Muscle of leg (tissue), 11 donors: ENCODE measurements around the gene GSTO2. TPM values are rescaled to one million over a fixed set of nuclear protein-coding genes. Genes with fewer than 3 reads are reported as not detected.

ENCODE experiments used
- DNase-seq: peaks from one replicate; pipeline ENCODE4 v3.0.0; 2013
- H3K27ac ChIP-seq: one replicate; pipeline ENCODE4 v1.5.1; 2013; ENCODE audit warnings: mild to moderate bottlenecking, low read length, control low read depth
- H3K27me3 ChIP-seq: one replicate; pipeline ENCODE4 v1.6.1; 2013; ENCODE audit warnings: low read length; ENCODE audit not compliant: control insufficient read depth, insufficient read depth
- H3K36me3 ChIP-seq: one replicate; pipeline ENCODE4 v1.6.1; 2013; ENCODE audit warnings: low read length; ENCODE audit not compliant: control insufficient read depth, insufficient read depth
- H3K4me1 ChIP-seq: one replicate; pipeline ENCODE4 v1.6.1; 2013; ENCODE audit warnings: low read length; ENCODE audit not compliant: control insufficient read depth, insufficient read depth
- H3K4me3 ChIP-seq: one replicate; pipeline ENCODE4 v1.5.1; 2013; ENCODE audit warnings: low read length, control low read depth
- H3K9me3 ChIP-seq: replicated peaks from 2 replicates; pipeline ENCODE4 v1.6.1; 2013; ENCODE audit warnings: low read depth, low read length; ENCODE audit not compliant: control insufficient read depth
- WGBS: methylation state at CpG from one replicate; pipeline ENCODE4 v1.1.5; 2013; ENCODE audit warnings: missing lambda C conversion rate; ENCODE audit not compliant: insufficient coverage; 5-methylcytosine and 5-hydroxymethylcytosine counted together
- polyA plus RNA-seq, 8 donors: library from polyadenylated mRNA; unstranded; fragments of 120-200 nt; gene quantifications; one replicate each; pipeline versions ENCODE4 v1.2.1 to v1.2.3, GENCODE V29; 2013; ENCODE audit warnings: inconsistent platforms in 1 of 8, low replicate concordance in 1 of 8; ENCODE audit not compliant: insufficient read length in 8 of 8, insufficient read depth in 1 of 8
- total RNA-seq: library from RNA; stranded (reverse); fragments of 120-200 nt; gene quantifications from one replicate; pipeline ENCODE4 v1.2.4, GENCODE V29; 2013

GSTO2 gene
- total and polyA plus RNA-seq, 9 donors: 0.33 to 2.9 (median 0.84) TPM

DNA sequence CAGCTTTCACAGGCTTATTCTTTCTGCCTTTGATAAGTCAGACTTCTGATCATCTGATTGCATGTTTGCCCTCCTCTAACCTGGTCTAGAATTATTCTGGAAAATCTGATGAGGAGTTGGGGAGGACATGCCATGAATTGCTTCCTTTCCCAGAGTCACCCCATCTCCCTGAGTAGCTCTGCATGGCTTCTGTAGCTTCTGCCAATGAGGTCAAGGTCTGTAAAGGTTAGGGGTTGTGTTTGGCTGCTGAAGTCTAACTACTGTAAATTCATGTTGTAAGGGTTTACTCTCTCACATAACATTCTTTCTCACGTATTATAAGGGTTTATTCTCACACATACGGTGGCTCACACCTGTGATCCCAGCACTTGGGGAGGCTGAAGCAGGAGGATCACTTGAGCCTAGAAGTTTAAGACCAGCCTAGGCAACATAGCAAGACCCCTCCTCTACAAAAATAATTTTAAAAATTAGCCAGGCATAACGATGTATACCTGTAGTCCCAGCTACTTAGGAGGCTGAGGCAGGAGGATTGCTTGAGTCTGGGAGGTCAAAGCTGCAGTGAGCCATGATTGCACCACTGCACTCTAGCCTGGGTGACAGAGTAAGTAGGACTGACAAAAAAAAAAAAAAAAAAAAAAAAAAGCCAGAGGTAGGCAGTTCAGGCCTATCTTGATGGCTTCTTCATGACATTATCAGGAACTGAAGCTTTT, 10.7 kb downstream of the GSTO2 start:
- no CpG with 5 or more reads among the region's 3 CpGs for WGBS
- peaks cover 9% of the 10 kb centered on the region for H3K27me3 ChIP-seq
- H3K27ac ChIP-seq: no peak overlapping the region
- H3K9me3 ChIP-seq: no peaks in the 10 kb centered on the region
- no peak for DNase-seq
- H3K4me3 ChIP-seq: no peak overlapping the region
- no peaks in the 10 kb centered on the region for H3K36me3 ChIP-seq
- H3K4me1 ChIP-seq: no peaks in the 10 kb centered on the region

DNA sequence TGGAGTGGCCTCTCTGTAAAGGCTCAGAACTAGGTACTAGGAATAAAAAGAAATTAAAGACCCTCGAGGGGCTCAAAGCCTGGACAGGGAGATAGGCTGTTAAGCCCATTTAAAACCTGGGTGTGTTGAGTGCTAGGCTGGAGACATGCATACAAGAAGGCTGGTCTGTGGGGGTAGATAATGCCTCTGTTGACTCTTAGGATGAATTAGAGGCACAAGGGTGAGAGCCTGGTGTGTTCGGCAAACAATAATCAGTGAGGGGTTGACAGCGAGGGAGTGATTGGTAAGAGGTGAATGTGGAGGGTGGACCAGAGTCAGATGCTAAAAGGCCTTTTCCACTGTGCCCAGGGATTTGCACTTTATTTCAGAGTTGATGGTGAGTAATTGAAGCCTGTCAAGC, 12.7 kb downstream of the GSTO2 start:
- Histone ChIP-seq H3K4me1 (no peaks in the 10 kb centered on the region), H3K9me3 (no peaks in the 10 kb centered on the region), H3K27ac (no peak overlapping the region), H3K27me3 (no peaks in the 10 kb centered on the region), H3K4me3 (no peak overlapping the region), H3K36me3 (no peaks in the 10 kb centered on the region)
- 83% methylated on average over 3 of the region's 3 CpGs for WGBS
- no peak for DNase-seq

GRCh38 chr10:104284846-104285245, 15.9 kb downstream of the GSTO2 start:
- Histone ChIP-seq H3K9me3 (no peaks in the 10 kb centered on the region), H3K27ac (no peak overlapping the region), H3K36me3 (no peaks in the 10 kb centered on the region), H3K27me3 (no peaks in the 10 kb centered on the region), H3K4me3 (no peak overlapping the region), H3K4me1 (no peaks in the 10 kb centered on the region)
- DNase-seq: no peak
- 65% methylated on average over 5 of the region's 7 CpGs for WGBS

- no peak overlapping the region for H3K27ac ChIP-seq
- 80% methylated on average over 1 of the region's 2 CpGs for WGBS
- no peaks in the 10 kb centered on the region for H3K9me3 ChIP-seq
- no peaks in the 10 kb centered on the region for H3K36me3 ChIP-seq
- no peak for DNase-seq
- H3K4me1 ChIP-seq: no peaks in the 10 kb centered on the region
- no peak overlapping the region for H3K4me3 ChIP-seq
- H3K27me3 ChIP-seq: peaks cover 3% of the 10 kb centered on the region
Observed at GRCh38 chr10:104286939-104287338, 18.0 kb downstream of the GSTO2 start.

- H3K9me3 ChIP-seq: no peaks in the 10 kb centered on the region
- WGBS: no CpG with 5 or more reads among the region's 1 CpG
- no peaks in the 10 kb centered on the region for H3K4me1 ChIP-seq
- no peak for DNase-seq
- no peak overlapping the region for H3K27ac ChIP-seq
- H3K27me3 ChIP-seq: peaks cover 3% of the 10 kb centered on the region
- no peak overlapping the region for H3K4me3 ChIP-seq
- H3K36me3 ChIP-seq: no peaks in the 10 kb centered on the region
Observed at GRCh38 chr10:104288355-104288754, 19.4 kb downstream of the GSTO2 start.

GRCh38 chr10:104291439-104291951, 22.5 kb downstream of the GSTO2 start:
- H3K4me3 ChIP-seq: no peak overlapping the region
- no peaks in the 10 kb centered on the region for H3K36me3 ChIP-seq
- no peaks in the 10 kb centered on the region for H3K9me3 ChIP-seq
- H3K27ac ChIP-seq: no peak overlapping the region
- WGBS: 0% methylated on average over 16 of the region's 26 CpGs
- H3K27me3 ChIP-seq: peaks cover 3% of the 10 kb centered on the region
- H3K4me1 ChIP-seq: no peaks in the 10 kb centered on the region
- DNase-seq: peak; percentile 95

DNA sequence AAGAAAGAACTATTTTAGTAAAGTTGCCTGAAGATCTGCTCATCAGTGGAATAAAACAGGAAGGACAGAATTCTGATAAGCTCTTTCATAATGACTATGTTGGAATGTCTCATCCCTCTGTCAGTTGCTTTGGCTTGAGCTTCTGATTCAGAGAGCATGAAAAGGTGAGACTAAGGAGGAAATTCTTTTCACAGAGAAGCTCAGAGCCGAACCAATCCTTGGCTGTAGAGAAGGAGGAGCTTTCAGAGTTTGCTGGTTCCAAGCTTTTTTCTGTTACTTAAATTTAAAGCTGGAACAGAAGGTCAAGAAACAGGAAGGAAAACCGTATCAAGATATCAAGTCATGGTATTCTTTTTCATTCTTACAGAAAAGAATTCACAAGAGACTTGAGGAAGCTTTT, 24.0 kb downstream of the GSTO2 start:
- Histone ChIP-seq H3K36me3 (no peaks in the 10 kb centered on the region), H3K27me3 (peaks cover 3% of the 10 kb centered on the region), H3K27ac (no peak overlapping the region), H3K4me3 (no peak overlapping the region), H3K9me3 (no peaks in the 10 kb centered on the region), H3K4me1 (no peaks in the 10 kb centered on the region)
- WGBS: 14% methylated on average over 1 of the region's 2 CpGs
- DNase-seq: no peak

DNA sequence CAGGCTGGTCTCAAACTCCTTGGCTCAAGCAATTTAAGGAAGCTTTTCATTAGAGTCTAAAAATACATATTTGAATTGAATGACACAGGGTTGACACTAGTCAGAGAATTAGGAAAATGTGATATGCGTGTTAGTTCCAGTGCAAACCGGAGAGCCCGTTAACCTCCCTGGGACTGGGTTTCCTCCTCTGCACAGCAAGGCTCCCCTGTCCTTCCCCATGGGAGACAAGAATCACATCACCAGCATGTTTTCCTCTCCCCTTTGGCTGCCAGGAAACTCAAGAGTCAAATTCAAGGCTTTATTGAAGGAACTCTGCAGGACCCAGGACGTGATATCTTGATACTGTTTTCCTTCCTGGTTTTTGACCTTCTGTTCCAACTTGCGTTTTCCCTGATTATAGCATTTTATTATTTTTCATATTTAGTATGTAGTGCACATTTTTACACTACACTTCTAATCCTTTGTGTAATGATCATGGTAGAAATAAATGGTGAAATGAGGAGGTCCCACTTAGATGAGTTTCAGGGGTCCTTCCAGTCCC, 24.9 kb downstream of the GSTO2 start:
- WGBS: 95% methylated on average over 3 of the region's 5 CpGs
- DNase-seq: no peak
- H3K4me3 ChIP-seq: no peak overlapping the region
- H3K4me1 ChIP-seq: peaks cover under 1% of the 10 kb centered on the region
- no peak overlapping the region for H3K27ac ChIP-seq
- no peaks in the 10 kb centered on the region for H3K9me3 ChIP-seq
- peaks cover 3% of the 10 kb centered on the region for H3K27me3 ChIP-seq
- H3K36me3 ChIP-seq: no peaks in the 10 kb centered on the region

GRCh38 chr10:104296687-104297436, 27.9 kb downstream of the GSTO2 start:
- H3K9me3 ChIP-seq: no peaks in the 10 kb centered on the region
- DNase-seq: no peak
- WGBS: over 99% methylated on average over 10 of the region's 10 CpGs
- H3K36me3 ChIP-seq: no peaks in the 10 kb centered on the region
- no peak overlapping the region for H3K27ac ChIP-seq
- peaks cover 24% of the 10 kb centered on the region for H3K4me1 ChIP-seq
- H3K27me3 ChIP-seq: no peaks in the 10 kb centered on the region
- H3K4me3 ChIP-seq: no peak overlapping the region
